Choroid plexus epithelial cell (primary cell): Measurements from ENCODE around the gene MRPL20.
"Not testable (repeated sequence)": the region's sequence is repeated elsewhere in the genome, so short reads cannot be mapped to it uniquely, and the experiment has no call there.

Source experiments
- DNase-seq: peaks from one replicate; pipeline ENCODE4 v3.0.0-alpha.2; 2010; ENCODE audit warnings: low read depth
- H3K4me3 ChIP-seq: 2 replicates; pipeline ENCODE4 v1.5.1; 2011; ENCODE audit warnings: low read depth, mild to moderate bottlenecking, control low read depth, low read length, moderate library complexity
- TF ChIP-seq, protein P1 (sequence below): conservative IDR thresholded peaks from 2 replicates; pipeline ENCODE4 v1.5.1; 2011; ENCODE audit warnings: low read depth, mild to moderate bottlenecking, control low read depth, inconsistent platforms, low read length, moderate library complexity

Gene MRPL20

DNA sequence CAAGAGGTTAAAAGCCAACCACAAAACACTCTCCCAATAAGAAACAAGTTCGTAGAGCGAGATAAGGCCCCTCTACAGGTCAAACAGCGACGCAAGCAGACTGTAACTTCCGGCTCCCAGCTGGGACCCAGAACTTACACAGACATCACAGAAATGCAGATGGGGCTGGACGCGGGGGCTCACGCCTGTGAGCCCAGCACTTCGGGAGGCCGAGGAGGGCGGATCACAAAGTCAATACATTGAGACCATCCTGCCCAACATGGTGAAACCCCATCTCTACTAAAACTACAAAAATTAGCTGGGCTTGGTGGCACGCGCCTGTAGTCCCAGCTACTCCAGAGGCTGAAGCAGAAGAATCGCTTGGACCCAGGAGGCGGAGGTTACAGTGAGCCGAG is 19.0 kb downstream of the MRPL20 start:
- no peak overlapping the region for H3K4me3 ChIP-seq
- DNase-seq = no peak
- TF ChIP-seq, protein P1, sequence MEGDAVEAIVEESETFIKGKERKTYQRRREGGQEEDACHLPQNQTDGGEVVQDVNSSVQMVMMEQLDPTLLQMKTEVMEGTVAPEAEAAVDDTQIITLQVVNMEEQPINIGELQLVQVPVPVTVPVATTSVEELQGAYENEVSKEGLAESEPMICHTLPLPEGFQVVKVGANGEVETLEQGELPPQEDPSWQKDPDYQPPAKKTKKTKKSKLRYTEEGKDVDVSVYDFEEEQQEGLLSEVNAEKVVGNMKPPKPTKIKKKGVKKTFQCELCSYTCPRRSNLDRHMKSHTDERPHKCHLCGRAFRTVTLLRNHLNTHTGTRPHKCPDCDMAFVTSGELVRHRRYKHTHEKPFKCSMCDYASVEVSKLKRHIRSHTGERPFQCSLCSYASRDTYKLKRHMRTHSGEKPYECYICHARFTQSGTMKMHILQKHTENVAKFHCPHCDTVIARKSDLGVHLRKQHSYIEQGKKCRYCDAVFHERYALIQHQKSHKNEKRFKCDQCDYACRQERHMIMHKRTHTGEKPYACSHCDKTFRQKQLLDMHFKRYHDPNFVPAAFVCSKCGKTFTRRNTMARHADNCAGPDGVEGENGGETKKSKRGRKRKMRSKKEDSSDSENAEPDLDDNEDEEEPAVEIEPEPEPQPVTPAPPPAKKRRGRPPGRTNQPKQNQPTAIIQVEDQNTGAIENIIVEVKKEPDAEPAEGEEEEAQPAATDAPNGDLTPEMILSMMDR = no peak

DNA sequence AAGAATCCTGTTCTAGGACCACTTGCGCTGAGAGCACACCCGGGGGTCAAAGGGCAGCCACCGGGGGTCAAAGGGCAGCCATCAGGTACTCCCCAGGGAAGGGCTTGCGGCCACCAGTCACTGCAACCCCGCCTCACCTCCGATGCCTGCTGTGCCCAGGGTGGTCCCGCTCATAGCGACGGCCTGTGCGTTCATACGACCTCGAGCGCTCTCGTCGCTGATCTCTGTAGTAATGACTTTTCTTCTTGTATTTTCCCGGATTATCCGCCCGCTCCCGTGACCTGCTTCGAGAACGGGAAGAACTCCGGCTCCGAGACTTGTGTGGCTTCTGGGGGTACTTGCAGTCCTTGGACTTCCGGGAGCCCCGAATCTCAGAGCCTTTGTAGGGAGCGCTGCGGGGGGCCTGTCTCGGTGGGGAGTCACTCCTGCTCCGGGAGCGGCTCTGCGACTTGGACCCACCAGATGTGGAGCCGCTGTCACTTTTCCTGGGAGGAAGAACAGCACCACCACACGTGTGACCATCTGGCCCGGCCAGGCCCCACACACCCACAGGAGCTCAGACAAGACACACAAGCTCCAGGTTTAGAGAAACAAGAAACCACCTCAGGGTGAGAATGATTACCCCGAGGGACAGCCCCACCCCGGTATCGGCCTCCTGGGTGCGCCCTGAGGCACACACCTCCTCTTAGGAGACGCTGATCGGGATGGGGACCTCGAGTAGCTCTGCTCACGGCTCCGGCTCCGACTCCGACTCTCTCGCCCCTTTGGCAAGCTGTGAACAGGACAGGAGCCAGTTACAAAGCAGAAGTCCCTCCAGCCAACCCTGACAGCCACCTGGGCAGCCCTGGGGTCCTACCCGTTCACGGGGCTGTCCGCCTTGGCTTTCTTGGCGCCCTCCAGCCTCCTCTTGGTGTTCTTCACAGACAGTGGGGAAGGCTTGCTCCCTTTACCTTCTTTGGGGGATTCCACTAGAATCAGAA is 19.7 kb downstream of the MRPL20 start:
- TF ChIP-seq, protein P1 = no peak
- no peak for DNase-seq
- H3K4me3 ChIP-seq = no peak overlapping the region

DNA sequence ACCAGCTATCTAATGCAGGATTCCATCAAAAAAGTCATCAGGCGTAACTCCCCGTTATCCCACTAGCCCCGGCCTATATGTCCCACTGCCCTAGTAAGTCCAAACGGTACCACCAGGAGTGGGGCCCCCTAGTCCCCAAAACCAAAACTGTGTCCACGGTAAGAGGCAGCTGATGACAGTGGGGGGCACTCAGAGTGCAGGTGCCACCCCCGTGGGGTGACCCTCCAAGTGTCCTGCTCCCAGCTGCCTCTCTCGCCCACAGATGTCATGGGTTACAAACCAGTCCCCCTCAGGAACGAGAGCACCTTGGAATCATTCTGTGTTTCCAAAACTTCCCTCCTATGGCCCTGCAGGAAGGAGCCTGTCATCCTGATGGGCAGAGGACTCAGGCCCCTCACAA is 21.2 kb downstream of the MRPL20 start:
- TF ChIP-seq, protein P1 = no peak

DNA sequence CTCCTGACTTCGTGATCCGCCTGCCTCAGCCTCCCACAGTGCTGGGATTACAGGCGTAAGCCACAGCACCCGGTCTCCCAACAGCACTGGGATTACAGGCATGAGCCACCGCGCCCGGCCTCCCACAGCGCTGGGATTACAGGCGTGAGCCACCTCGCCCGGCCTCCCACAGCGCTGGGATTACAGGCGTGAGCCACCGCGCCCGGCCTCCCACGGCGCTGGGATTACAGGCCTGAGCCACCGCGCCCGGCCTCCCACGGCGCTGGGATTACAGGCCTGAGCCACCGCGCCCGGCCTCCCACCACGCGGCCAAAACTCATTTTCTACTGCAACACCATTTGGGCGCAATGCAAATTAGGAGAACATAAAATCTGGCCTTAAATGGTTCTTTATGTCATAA is 21.8 kb downstream of the MRPL20 start:
- not testable (repeated sequence) for H3K4me3 ChIP-seq, DNase-seq

More for the DNA sequence above, 21.2 kb downstream of the MRPL20 start:
- H3K4me3 ChIP-seq = no peak overlapping the region
- DNase-seq = no peak

DNA sequence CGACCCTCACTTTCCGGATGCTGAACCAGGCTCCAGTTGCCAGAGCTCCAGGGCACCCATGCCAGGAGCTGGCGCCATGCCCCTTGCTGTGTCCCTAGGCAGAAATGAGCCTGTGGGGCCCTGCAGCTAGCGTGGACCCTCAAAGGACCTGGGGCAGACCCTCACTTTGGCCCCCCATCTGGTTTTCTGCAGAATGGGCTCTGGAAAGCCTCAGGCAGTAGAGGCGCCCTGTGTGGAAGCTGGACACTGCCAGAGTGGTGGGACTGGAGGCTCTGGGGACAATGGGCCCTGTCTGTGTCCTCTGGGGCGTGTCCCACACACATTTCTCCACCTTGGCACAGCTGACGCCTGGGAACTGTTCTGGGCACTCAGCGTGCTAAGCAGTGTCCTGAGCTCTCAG is 25.8 kb downstream of the MRPL20 start:
- H3K4me3 ChIP-seq = no peak overlapping the region
- TF ChIP-seq, protein P1 = no peak
- no peak for DNase-seq

DNA sequence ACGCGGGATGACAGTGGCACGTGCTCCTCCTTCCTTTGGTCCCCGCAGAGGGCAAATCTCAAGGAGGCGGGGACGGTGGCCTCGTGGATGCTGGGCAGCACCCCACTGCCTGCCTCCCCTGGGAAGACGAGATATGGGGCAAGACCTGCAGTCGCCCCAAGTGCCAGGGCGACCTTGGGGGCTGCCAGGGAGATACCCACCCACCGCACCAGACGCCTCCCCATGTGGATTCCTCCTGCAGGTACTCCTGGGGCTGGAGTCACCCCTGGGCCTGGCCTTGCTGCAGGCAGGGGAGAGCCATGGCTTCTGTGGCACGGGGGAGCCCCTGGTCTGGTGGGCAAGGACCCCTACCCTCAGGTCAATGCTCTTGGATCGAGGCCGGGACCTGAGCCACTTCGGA is 26.2 kb downstream of the MRPL20 start:
- DNase-seq = no peak
- TF ChIP-seq, protein P1 = no peak
- no peak overlapping the region for H3K4me3 ChIP-seq

DNA sequence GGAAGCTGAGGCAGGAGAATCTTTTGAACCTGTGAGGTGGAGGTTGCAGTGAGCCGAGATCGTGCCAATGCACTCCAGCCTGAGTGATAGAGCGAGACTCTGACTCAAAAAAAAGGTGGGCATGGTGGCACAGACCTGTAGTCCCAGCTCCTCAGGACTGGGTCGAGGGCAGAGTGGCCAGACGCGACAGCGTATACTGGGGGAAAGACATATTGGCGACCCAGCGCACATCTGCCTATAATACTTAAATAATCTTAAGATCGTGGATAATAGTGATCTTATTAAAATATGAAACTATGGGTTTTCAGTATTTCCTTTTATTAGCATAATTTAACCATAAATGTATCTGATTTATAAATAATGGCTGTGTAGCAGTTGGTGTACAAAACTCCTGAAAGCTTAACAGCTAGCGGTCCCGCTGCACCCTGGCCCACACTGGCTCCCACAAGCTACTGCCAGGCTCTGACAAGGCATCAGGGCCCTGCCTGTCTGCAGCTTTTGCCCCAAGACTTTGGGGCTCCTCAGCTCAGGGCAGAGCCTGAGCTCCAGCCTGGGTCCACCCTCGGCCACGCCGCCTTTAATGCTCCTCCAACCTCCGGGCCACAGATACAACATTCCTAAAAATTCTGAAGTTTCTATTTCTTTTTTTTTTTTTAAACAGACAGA is 29.4 kb downstream of the MRPL20 start:
- no peak for DNase-seq
- H3K4me3 ChIP-seq = no peak overlapping the region
- TF ChIP-seq, protein P1 = no peak
